Loucy (cell line): ENCODE results near the gene C1QTNF1.

Source experiments
- H2AFZ ChIP-seq: fragments of 200-600 bp; sonication (generic); 2 replicates; pipeline ENCODE4 v1.6.0; 2016; ENCODE audit warnings: antibody characterized with exemption, mild to moderate bottlenecking, low read length, moderate library complexity
- H3F3A ChIP-seq: fragments of 200-600 bp; 2 replicates; pipeline ENCODE4 v1.6.0; 2016; ENCODE audit warnings: antibody characterized with exemption, low read depth, mild to moderate bottlenecking
- H3K27me3 ChIP-seq: fragments of 200-600 bp; sonication (generic); 2 replicates; pipeline ENCODE4 v1.6.1; 2014; ENCODE audit warnings: low read length, mild to moderate bottlenecking; ENCODE audit not compliant: insufficient read depth, poor library complexity, severe bottlenecking
- H3K36me3 ChIP-seq: fragments of 200-600 bp; sonication (generic); 2 replicates; pipeline ENCODE4 v1.6.1; 2016; ENCODE audit warnings: low read length; ENCODE audit not compliant: insufficient read depth
- H3K4me1 ChIP-seq: fragments of 200-600 bp; sonication (generic); 2 replicates; pipeline ENCODE4 v1.5.1; 2014; ENCODE audit warnings: low read length, mild to moderate bottlenecking; ENCODE audit not compliant: insufficient read depth, poor library complexity, severe bottlenecking
- H3K4me2 ChIP-seq: fragments of 200-600 bp; sonication (generic); 2 replicates; pipeline ENCODE4 v1.6.0; 2014; ENCODE audit warnings: antibody characterized with exemption, low read length, low read depth, mild to moderate bottlenecking; ENCODE audit not compliant: poor library complexity, severe bottlenecking
- H3K4me3 ChIP-seq: fragments of 200-600 bp; sonication (generic); 2 replicates; pipeline ENCODE4 v1.5.1; 2014; ENCODE audit warnings: low read length, mild to moderate bottlenecking, mixed read lengths; ENCODE audit not compliant: poor library complexity, severe bottlenecking
- H3K79me2 ChIP-seq: fragments of 200-600 bp; sonication (generic); 2 replicates; pipeline ENCODE4 v1.6.1; 2014; ENCODE audit warnings: low read length; ENCODE audit not compliant: insufficient read depth
- H3K9ac ChIP-seq: fragments of 200-600 bp; sonication (generic); 2 replicates; pipeline ENCODE4 v1.6.0; 2014; ENCODE audit warnings: mild to moderate bottlenecking, low read depth, low read length, moderate library complexity; ENCODE audit not compliant: poor library complexity, severe bottlenecking
- H3K9me2 ChIP-seq: fragments of 200-600 bp; sonication (generic); replicated peaks from 2 replicates; pipeline ENCODE4 v1.6.1; 2016; ENCODE audit warnings: low read depth, low read length, mixed read lengths
- H3K9me3 ChIP-seq: fragments of 200-600 bp; sonication (generic); 2 replicates; pipeline ENCODE4 v1.6.1; 2014; ENCODE audit warnings: mild to moderate bottlenecking, antibody characterized with exemption, low read length, low read depth; ENCODE audit not compliant: insufficient read depth
- H4K20me1 ChIP-seq: fragments of 200-600 bp; sonication (generic); 2 replicates; pipeline ENCODE4 v1.6.0; 2014; ENCODE audit warnings: antibody characterized with exemption, low read length, mild to moderate bottlenecking; ENCODE audit not compliant: insufficient read depth, poor library complexity, severe bottlenecking
- EZH2phosphoT487 ChIP-seq: fragments of 200-600 bp; IDR thresholded peaks from 2 replicates; pipeline ENCODE4 v1.6.1; 2018; ENCODE audit warnings: antibody characterized with exemption, mild to moderate bottlenecking, moderate library complexity, borderline replicate concordance
- TF ChIP-seq, protein P1 (sequence below): fragments of 200-600 bp; sonication (generic); conservative IDR thresholded peaks from 2 replicates; pipeline ENCODE4 v1.5.1; 2014; ENCODE audit warnings: mild to moderate bottlenecking, antibody characterized with exemption, low read length

Gene C1QTNF1

DNA sequence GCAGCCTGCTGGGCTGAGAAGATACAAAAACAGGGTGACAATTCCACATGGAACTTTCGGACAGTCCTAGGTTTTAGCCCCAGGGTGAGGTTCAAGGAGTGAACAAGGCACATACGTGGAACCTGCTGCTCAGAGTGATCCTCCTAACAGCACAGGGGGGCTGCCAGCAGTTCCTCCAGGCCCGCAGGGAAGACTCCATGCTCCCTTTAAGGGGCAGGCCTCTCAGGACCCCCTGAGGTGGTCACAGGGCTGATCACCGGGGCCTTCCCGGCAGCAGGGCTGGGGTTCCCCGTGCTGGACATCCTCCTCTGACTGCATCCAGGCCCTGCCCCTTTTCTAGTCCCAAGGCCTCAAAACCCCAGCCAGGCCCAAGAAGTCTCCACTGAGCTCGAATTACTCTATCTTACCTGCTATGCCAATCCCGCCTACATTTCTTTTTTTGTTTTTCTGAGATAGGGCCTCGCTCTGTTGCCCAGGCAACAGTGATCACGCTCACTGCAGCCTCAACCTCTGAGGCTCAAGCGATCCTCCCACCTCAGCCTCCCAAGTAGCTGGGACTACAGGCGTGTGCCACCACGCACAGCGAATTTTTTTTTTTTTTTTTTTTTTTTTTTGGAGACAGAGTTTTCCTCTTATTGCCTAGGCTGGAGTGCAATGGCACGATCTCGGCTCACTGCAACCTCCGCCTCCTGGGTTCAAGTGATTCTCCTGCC, 24.8 kb upstream of the C1QTNF1 start:
- H3K9ac ChIP-seq, result no peak overlapping the region

DNA sequence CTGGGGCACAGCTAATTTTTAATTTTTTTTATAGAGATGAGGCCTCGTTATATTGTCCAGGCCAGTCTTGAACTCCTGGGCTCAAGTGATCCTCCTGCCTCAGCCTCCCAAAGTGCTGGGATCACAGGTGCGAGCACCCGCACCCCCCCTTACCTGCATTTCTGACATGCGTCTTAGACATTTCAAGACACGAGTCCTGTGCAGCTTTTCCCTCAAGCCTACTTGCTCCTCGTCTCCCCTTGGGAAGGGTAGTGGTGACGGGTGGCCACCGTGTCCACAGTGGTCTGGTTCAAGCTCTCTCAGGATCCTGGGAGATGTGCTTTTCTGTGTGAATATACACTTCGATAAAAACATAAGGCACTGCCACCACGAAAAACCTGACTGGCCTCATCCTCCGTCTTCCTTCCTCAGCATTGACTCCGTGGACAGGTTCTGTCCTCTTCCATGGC, 24.0 kb upstream of the C1QTNF1 start:
- H3K9ac ChIP-seq, result no peak overlapping the region
- H4K20me1 ChIP-seq, result peaks cover 39% of the 10 kb centered on the region
- peaks cover 53% of the 10 kb centered on the region for H3K79me2 ChIP-seq
- TF ChIP-seq, protein P1, sequence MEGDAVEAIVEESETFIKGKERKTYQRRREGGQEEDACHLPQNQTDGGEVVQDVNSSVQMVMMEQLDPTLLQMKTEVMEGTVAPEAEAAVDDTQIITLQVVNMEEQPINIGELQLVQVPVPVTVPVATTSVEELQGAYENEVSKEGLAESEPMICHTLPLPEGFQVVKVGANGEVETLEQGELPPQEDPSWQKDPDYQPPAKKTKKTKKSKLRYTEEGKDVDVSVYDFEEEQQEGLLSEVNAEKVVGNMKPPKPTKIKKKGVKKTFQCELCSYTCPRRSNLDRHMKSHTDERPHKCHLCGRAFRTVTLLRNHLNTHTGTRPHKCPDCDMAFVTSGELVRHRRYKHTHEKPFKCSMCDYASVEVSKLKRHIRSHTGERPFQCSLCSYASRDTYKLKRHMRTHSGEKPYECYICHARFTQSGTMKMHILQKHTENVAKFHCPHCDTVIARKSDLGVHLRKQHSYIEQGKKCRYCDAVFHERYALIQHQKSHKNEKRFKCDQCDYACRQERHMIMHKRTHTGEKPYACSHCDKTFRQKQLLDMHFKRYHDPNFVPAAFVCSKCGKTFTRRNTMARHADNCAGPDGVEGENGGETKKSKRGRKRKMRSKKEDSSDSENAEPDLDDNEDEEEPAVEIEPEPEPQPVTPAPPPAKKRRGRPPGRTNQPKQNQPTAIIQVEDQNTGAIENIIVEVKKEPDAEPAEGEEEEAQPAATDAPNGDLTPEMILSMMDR, result no peak
- TF ChIP-seq EZH2phosphoT487, result no peak
- peaks cover 39% of the 10 kb centered on the region; the same call in 1 of the 2 replicates for H3K36me3 ChIP-seq
- H3K4me2 ChIP-seq, result no peak overlapping the region
- no peaks in the 10 kb centered on the region for H3F3A ChIP-seq
- H3K4me3 ChIP-seq, result no peak overlapping the region
- H3K9me2 ChIP-seq, result no peaks in the 10 kb centered on the region
- H3K4me1 ChIP-seq, result peaks cover 5% of the 10 kb centered on the region
- H3K27me3 ChIP-seq, result no peaks in the 10 kb centered on the region
- H2AFZ ChIP-seq, result no peak overlapping the region
- H3K9me3 ChIP-seq, result no peaks in the 10 kb centered on the region

More for the DNA sequence above, 24.8 kb upstream of the C1QTNF1 start:
- peaks cover 5% of the 10 kb centered on the region for H3K4me1 ChIP-seq
- H3K27me3 ChIP-seq, result no peaks in the 10 kb centered on the region
- H3K9me2 ChIP-seq, result no peaks in the 10 kb centered on the region
- TF ChIP-seq EZH2phosphoT487, result no peak
- TF ChIP-seq, protein P1, result no peak
- H3K4me2 ChIP-seq, result no peak overlapping the region
- no peaks in the 10 kb centered on the region for H3K9me3 ChIP-seq
- peaks cover 52% of the 10 kb centered on the region for H3K79me2 ChIP-seq
- H2AFZ ChIP-seq, result no peak overlapping the region
- H3K4me3 ChIP-seq, result no peak overlapping the region
- peaks cover 45% of the 10 kb centered on the region; the same call in 1 of the 2 replicates for H3K36me3 ChIP-seq
- H4K20me1 ChIP-seq, result peaks cover 38% of the 10 kb centered on the region
- no peaks in the 10 kb centered on the region for H3F3A ChIP-seq

DNA sequence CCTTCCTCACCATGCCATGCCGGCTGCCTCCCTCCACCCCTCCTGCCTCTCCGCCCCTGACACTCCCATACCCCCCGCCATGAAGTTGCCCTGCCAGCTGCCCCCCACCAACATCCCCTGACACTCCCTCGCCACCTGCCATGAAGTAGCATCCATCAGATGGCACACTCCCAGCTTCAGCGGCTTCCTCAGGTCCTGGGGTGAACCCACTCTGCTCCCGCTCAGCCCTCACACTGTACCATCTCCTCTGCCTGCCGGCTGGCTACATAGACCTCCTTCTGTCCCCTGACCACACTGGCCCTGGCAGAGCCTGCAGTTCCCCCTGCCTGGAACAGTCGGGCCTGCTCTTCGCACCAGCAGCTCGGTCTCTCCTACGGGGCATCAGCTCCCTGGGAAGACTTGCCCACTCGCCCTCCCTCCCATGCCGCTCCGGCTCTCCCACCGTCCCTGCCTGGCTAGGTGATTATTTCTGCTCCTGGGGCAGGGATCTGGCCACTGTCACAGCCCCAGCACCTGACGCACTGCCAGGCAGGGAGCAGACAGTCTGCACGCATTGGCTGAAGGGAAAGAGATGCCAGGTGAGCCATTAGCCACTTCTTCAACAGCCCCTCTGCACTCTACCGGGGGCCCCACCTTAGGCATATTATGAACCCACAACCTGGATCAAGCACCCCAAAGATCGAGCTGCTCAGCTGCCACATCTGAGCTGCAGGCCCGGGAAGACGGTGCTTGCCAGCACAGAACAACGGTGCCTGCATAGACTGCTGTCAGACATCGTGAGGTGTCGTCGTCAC, 23.4 kb upstream of the C1QTNF1 start:
- peaks cover 11% of the 10 kb centered on the region for H3K4me1 ChIP-seq
- no peaks in the 10 kb centered on the region for H3K9me3 ChIP-seq
- H3K79me2 ChIP-seq, result peaks cover 60% of the 10 kb centered on the region
- H2AFZ ChIP-seq, result no peak overlapping the region
- H3F3A ChIP-seq, result no peaks in the 10 kb centered on the region
- no peak overlapping the region for H3K9ac ChIP-seq
- peaks cover 44% of the 10 kb centered on the region for H4K20me1 ChIP-seq
- no peaks in the 10 kb centered on the region for H3K27me3 ChIP-seq
- no peak for TF ChIP-seq EZH2phosphoT487
- TF ChIP-seq, protein P1, result no peak
- H3K4me2 ChIP-seq, result no peak overlapping the region
- H3K4me3 ChIP-seq, result no peak overlapping the region
- peaks cover 35% of the 10 kb centered on the region; the same call in 1 of the 2 replicates for H3K36me3 ChIP-seq
- no peaks in the 10 kb centered on the region for H3K9me2 ChIP-seq
